Measurements from ENCODE around the gene MTG1. TPM values are rescaled to one million over a fixed set of nuclear protein-coding genes. Genes with fewer than 3 reads are reported as not detected.

The MTG1 gene
- total and polyA plus RNA-seq, 2 experiments from 2014 or later = 45.7 to 68.6 TPM

DNA sequence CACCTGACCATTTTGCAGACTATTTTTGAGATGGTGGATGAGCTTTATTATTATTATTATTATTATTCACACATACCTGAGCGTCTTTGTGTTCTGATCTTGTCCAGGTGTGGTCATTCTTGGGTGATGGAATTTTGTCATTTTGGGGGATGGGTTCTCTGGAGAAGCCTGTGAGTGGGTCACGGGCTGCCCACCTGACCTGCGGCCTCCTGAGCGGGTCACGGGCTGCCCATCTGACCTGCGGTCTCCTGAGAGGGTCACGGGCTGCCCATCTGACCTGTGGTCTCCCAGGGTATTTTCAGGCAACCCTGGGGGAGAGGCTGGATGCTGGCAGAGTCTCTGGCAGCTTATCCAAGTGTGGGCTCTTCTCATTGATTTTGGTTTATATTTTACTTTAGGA is 67.1 kb downstream of the MTG1 start:
- Histone ChIP-seq H3K36me3 (ENCODE audit: insufficient read depth) (no peaks in the 10 kb centered on the region), H3K4me3 (no peak overlapping the region), H3K4me1 (ENCODE audit: insufficient read depth) (no peaks in the 10 kb centered on the region), H2AFZ (no peak overlapping the region), H3K4me2 (no peak overlapping the region), H3K27ac (ENCODE audit: low read depth) (no peak overlapping the region), H3K79me2 (replicated peaks; ENCODE audit: insufficient read depth) (no peaks in the 10 kb centered on the region), H3K9me2 (ENCODE audit: insufficient read depth) (no peaks in the 10 kb centered on the region), H4K20me1 (replicated peaks; ENCODE audit: insufficient read depth) (no peaks in the 10 kb centered on the region), H3K27me3 (ENCODE audit: insufficient read depth) (peaks cover 23% of the 10 kb centered on the region), H3F3A (replicated peaks; ENCODE audit: low read depth) (no peaks in the 10 kb centered on the region)
- peaks cover 49% of the 10 kb centered on the region for H3K9me3 Mint-ChIP-seq
- H3K36me3 Mint-ChIP-seq (ENCODE audit: low read depth) = peaks cover 9% of the 10 kb centered on the region; the same call in 1 of the 3 replicates
- DNase-seq (ENCODE audit: low spot score) (no peak), ATAC-seq (no peak)
- peaks cover 38% of the 10 kb centered on the region for H3K27me3 Mint-ChIP-seq (ENCODE audit: insufficient read depth, low read depth, poor library complexity)
- H3K4me1 Mint-ChIP-seq = no peaks in the 10 kb centered on the region
- no peak overlapping the region for H3K27ac Mint-ChIP-seq
- H3K4me3 Mint-ChIP-seq = no peak overlapping the region
- TF ChIP-seq STAT1 (IDR thresholded peaks at IDR 0.05; ENCODE audit: unreplicated experiment) (no peak), CREB1 (CRISPR knock-in tag; IDR thresholded peaks at IDR 0.05; ENCODE audit: low read depth) (no peak), REST (IDR thresholded peaks at IDR 0.05; ENCODE audit: unreplicated experiment) (no peak), ZNF462 (CRISPR knock-in tag; IDR thresholded peaks at IDR 0.05) (no peak), EZH2phosphoT487 (IDR thresholded peaks at IDR 0.05; ENCODE audit: unreplicated experiment) (no peak), ZNF331 (CRISPR knock-in tag; IDR thresholded peaks at IDR 0.05; ENCODE audit: low read depth) (no peak), CTCF (conservative IDR thresholded peaks at IDR 0.05; ENCODE audit: low read depth in 2 of 2) (no peak), NANOG (IDR thresholded peaks at IDR 0.05; ENCODE audit: borderline replicate concordance) (no peak), EZH2 (IDR thresholded peaks at IDR 0.05; ENCODE audit: low read depth, unreplicated experiment) (no peak), JUNB (IDR thresholded peaks at IDR 0.05; ENCODE audit: unreplicated experiment) (no peak), ZNF114 (CRISPR knock-in tag; IDR thresholded peaks at IDR 0.05) (no peak), POLR2AphosphoS5 (IDR thresholded peaks at IDR 0.05; ENCODE audit: low read depth) (no peak)
- TF ChIP-seq, protein P1, sequence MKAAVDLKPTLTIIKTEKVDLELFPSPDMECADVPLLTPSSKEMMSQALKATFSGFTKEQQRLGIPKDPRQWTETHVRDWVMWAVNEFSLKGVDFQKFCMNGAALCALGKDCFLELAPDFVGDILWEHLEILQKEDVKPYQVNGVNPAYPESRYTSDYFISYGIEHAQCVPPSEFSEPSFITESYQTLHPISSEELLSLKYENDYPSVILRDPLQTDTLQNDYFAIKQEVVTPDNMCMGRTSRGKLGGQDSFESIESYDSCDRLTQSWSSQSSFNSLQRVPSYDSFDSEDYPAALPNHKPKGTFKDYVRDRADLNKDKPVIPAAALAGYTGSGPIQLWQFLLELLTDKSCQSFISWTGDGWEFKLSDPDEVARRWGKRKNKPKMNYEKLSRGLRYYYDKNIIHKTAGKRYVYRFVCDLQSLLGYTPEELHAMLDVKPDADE (IDR thresholded peaks at IDR 0.05) = no peak
